ENCODE data around the gene GLCCI1.

The GLCCI1 gene

GRCh38 chr7:7944619-7945282 is 23.8 kb upstream of the GLCCI1 start:
- H3K4me1 Mint-ChIP-seq (ENCODE audit: low read depth) = peaks cover 24% of the 10 kb centered on the region
- H3K36me3 Mint-ChIP-seq (ENCODE audit: low read depth) = no peaks in the 10 kb centered on the region
- peak overlapping the region; percentile 47 for H3K27ac Mint-ChIP-seq
- no peaks in the 10 kb centered on the region for H3K9me3 Mint-ChIP-seq
- peak; percentile 60 for DNase-seq
- H3K27me3 Mint-ChIP-seq = no peaks in the 10 kb centered on the region
- H3K4me3 Mint-ChIP-seq = peak overlapping the region; percentile 49

GRCh38 chr7:7946486-7946885 is 22.1 kb upstream of the GLCCI1 start:
- H3K27ac Mint-ChIP-seq = no peak overlapping the region
- peaks cover 24% of the 10 kb centered on the region for H3K4me1 Mint-ChIP-seq (ENCODE audit: low read depth)
- H3K36me3 Mint-ChIP-seq (ENCODE audit: low read depth) = no peaks in the 10 kb centered on the region
- no peak for DNase-seq
- no peaks in the 10 kb centered on the region for H3K27me3 Mint-ChIP-seq
- H3K9me3 Mint-ChIP-seq = peaks cover 3% of the 10 kb centered on the region
- H3K4me3 Mint-ChIP-seq = no peak overlapping the region

DNA sequence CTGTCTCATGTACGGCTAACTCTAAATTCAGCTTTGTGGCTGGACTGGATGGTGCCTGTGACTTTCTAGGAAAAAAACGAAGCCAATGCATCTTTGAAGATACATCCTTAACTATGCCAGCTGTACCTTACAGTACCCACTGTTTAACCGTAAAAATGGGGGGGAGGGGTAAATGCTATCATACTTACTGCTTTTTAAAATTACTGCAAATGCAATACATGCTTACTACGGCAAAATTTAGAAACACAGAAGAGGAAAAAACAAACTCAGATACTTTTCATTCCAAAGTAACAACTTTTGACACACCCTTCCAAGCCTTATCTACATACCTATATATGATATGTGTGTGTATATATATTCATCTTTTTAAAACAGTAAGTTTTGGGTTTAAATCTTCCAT is 20.4 kb upstream of the GLCCI1 start:
- H3K27me3 Mint-ChIP-seq = no peaks in the 10 kb centered on the region
- peaks cover 3% of the 10 kb centered on the region for H3K9me3 Mint-ChIP-seq
- H3K36me3 Mint-ChIP-seq (ENCODE audit: low read depth) = no peaks in the 10 kb centered on the region
- H3K4me3 Mint-ChIP-seq = no peak overlapping the region
- no peak overlapping the region for H3K27ac Mint-ChIP-seq
- H3K4me1 Mint-ChIP-seq (ENCODE audit: low read depth) = peaks cover 21% of the 10 kb centered on the region
- no peak for DNase-seq

DNA sequence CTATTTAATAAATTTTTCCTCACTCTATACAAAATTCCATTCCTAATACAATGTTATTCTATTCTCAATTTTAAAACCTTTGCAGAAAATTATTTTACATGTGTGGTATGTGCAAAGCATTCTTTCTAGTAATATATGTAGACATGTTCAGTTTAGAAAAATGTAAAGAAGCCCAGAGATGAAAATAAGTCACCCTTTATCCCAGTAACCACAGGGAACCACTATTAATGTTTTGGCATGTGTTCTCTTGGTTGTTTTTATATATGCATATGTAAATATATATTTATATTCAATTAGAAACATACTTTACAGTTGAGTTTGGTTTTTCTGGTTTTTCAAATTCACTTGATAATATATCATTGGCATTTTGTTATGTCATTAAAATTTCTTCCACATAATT is 14.8 kb upstream of the GLCCI1 start:
- no peak for DNase-seq
- Mint-ChIP-seq H3K4me1 (ENCODE audit: low read depth) (no peaks in the 10 kb centered on the region), H3K27me3 (no peaks in the 10 kb centered on the region), H3K4me3 (no peak overlapping the region), H3K9me3 (peaks cover 3% of the 10 kb centered on the region), H3K27ac (no peak overlapping the region), H3K36me3 (ENCODE audit: low read depth) (no peaks in the 10 kb centered on the region)

- Mint-ChIP-seq H3K27me3 (no peaks in the 10 kb centered on the region), H3K36me3 (ENCODE audit: low read depth) (no peaks in the 10 kb centered on the region)
- no peak for DNase-seq
Observed at GRCh38 chr7:7956531-7957128, 12.0 kb upstream of the GLCCI1 start.

DNA sequence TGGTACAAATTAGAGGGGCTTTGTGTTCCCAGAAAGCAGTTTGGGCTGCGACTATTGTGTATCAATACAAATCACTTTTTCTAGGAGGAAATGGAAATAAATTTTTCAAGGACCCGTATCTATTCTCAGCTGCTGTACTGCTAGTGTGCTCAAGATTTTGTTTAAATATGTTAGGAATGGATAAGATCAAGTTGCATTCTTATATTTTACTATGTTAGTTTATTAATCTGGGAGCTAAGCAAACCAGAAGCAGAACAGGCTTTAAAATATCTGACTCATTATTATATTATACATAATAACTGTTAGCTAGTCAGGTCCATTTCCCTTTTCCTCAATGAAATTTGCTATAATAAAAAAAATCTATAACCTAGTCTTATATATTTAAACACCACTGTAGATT is 11.1 kb upstream of the GLCCI1 start:
- H3K4me3 Mint-ChIP-seq = no peak overlapping the region
- DNase-seq = no peak
- no peaks in the 10 kb centered on the region for H3K27me3 Mint-ChIP-seq
- no peaks in the 10 kb centered on the region for H3K36me3 Mint-ChIP-seq (ENCODE audit: low read depth)
- no peaks in the 10 kb centered on the region for H3K4me1 Mint-ChIP-seq (ENCODE audit: low read depth)
- H3K9me3 Mint-ChIP-seq = no peaks in the 10 kb centered on the region
- H3K27ac Mint-ChIP-seq = no peak overlapping the region

More at GRCh38 chr7:7956531-7957128, 12.0 kb upstream of the GLCCI1 start:
- Mint-ChIP-seq H3K4me1 (ENCODE audit: low read depth) (no peaks in the 10 kb centered on the region), H3K4me3 (no peak overlapping the region), H3K9me3 (no peaks in the 10 kb centered on the region), H3K27ac (no peak overlapping the region)

DNA sequence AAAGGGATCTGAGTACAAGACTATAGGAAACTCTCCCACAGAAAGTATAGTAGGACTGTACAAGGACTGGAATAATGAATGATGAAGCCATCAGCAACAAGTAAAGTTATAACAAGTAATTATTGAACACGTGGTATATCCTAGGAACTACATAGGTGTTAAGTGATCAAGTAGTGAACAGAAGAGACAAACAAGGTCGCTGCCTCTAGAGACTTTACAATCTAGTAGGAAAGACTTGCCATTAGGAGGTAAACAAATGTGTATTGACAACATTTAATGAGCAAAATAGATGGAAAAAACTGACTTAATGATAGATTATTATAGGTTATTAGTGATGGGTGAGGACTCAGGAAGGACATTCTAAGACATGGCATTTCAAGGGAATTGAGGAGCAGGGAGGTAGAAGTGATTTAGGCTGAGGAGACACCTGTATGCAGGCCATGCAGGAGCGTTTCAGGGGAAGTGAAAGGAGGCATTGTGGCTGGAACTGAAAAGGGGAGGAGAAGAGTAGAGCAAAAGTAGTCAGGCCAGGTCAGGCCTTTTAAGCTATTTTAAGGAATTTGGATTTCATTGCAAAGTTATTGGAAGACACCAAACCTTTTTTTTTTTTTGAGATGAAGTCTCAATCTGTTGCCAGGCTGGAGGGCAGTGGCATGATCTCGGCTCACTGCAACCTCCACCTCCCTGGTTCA is 8.5 kb upstream of the GLCCI1 start:
- DNase-seq = no peak
- Mint-ChIP-seq H3K4me1 (ENCODE audit: low read depth) (peaks cover 3% of the 10 kb centered on the region), H3K4me3 (no peak overlapping the region), H3K27ac (no peak overlapping the region), H3K9me3 (no peaks in the 10 kb centered on the region), H3K27me3 (no peaks in the 10 kb centered on the region), H3K36me3 (ENCODE audit: low read depth) (no peaks in the 10 kb centered on the region)

DNA sequence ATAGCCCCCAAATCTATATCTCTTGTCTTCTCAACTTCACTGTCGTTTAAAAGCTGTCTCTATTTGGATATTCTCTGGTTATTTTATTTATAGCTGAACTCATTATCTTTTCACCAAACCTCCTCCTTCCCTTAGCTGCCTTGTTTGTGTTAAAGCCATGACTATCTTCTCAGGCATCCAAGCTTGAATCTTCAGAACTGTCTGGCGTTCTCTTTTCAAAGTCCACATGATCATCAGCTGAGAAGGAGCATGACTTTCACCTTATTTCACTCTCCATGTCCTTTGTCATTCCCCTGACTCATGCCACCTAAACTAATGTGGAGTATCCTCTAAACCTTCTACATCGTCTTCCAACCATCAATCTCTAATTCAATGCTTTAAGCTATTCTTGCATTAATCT is 5.7 kb upstream of the GLCCI1 start:
- Mint-ChIP-seq H3K4me1 (ENCODE audit: low read depth) (peaks cover 18% of the 10 kb centered on the region), H3K36me3 (ENCODE audit: low read depth) (no peaks in the 10 kb centered on the region), H3K9me3 (no peaks in the 10 kb centered on the region), H3K4me3 (no peak overlapping the region), H3K27ac (no peak overlapping the region), H3K27me3 (no peaks in the 10 kb centered on the region)
- no peak for DNase-seq

DNA sequence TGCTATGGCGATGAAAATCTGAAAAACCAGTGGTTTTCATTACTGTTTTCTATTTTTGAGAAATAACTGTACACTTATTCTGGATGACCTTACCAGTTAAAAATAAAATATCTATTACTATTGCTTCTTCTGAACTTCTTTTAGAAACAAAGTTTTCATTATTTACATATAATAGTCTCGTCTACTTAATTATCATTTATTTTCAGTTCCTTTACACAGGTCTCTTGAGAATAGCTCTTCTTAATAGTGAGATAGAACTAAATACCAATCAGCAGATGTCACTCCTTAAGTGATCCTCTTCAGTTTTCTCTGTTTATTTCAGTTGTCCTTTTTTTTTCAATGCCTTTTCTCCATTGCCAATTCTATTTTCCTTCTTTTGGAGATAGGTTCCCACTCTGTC is 4.3 kb upstream of the GLCCI1 start:
- H3K36me3 Mint-ChIP-seq (ENCODE audit: low read depth) = peaks cover 3% of the 10 kb centered on the region
- no peaks in the 10 kb centered on the region for H3K9me3 Mint-ChIP-seq
- no peaks in the 10 kb centered on the region for H3K27me3 Mint-ChIP-seq
- H3K27ac Mint-ChIP-seq = no peak overlapping the region
- peaks cover 23% of the 10 kb centered on the region for H3K4me1 Mint-ChIP-seq (ENCODE audit: low read depth)
- H3K4me3 Mint-ChIP-seq = no peak overlapping the region
- DNase-seq = no peak

DNA sequence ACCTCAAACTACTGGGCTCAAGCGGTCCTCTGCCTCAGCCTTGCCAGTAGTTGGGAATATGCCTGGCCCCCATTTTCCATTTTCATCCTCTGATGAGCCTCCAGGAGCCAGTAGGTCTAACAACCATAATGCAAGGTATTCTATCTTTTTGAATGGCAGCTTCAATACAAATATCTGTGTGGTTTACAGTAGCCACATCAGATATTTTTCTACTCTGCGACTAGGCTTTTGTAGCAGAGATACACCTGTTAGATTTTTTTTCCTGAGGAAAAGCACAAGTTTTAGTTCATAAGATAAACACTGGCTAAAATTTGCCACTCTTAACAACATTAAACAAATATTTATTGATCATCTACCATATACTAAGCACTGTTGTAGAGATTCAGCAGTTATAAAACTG is 3.9 kb upstream of the GLCCI1 start:
- H3K27me3 Mint-ChIP-seq = no peaks in the 10 kb centered on the region
- H3K9me3 Mint-ChIP-seq = no peaks in the 10 kb centered on the region
- no peak for DNase-seq
- H3K4me1 Mint-ChIP-seq (ENCODE audit: low read depth) = peaks cover 23% of the 10 kb centered on the region
- no peak overlapping the region for H3K27ac Mint-ChIP-seq
- H3K4me3 Mint-ChIP-seq = no peak overlapping the region
- peaks cover 3% of the 10 kb centered on the region for H3K36me3 Mint-ChIP-seq (ENCODE audit: low read depth)

- no peak for DNase-seq
Observed at GRCh38 chr7:7965301-7965700, 3.3 kb upstream of the GLCCI1 start.

GRCh38 chr7:7966141-7966734 is 2.4 kb upstream of the GLCCI1 start:
- DNase-seq = no peak
- Mint-ChIP-seq H3K4me1 (ENCODE audit: low read depth) (peaks cover 23% of the 10 kb centered on the region), H3K4me3 (no peak overlapping the region), H3K27ac (no peak overlapping the region), H3K9me3 (no peaks in the 10 kb centered on the region), H3K27me3 (no peaks in the 10 kb centered on the region), H3K36me3 (ENCODE audit: low read depth) (peaks cover 3% of the 10 kb centered on the region)

More at GRCh38 chr7:7965301-7965700, 3.3 kb upstream of the GLCCI1 start:
- no peaks in the 10 kb centered on the region for H3K27me3 Mint-ChIP-seq
- H3K27ac Mint-ChIP-seq = no peak overlapping the region
- no peak overlapping the region for H3K4me3 Mint-ChIP-seq
- no peaks in the 10 kb centered on the region for H3K9me3 Mint-ChIP-seq
- H3K36me3 Mint-ChIP-seq (ENCODE audit: low read depth) = peaks cover 3% of the 10 kb centered on the region
- peaks cover 23% of the 10 kb centered on the region for H3K4me1 Mint-ChIP-seq (ENCODE audit: low read depth)

- H3K4me1 Mint-ChIP-seq (ENCODE audit: low read depth) = peaks cover 26% of the 10 kb centered on the region
- peak overlapping the region; percentile 94 for H3K27ac Mint-ChIP-seq
- peak overlapping the region; percentile 86 for H3K4me3 Mint-ChIP-seq
- H3K9me3 Mint-ChIP-seq = no peaks in the 10 kb centered on the region
- DNase-seq = no peak
- no peaks in the 10 kb centered on the region for H3K27me3 Mint-ChIP-seq
- H3K36me3 Mint-ChIP-seq (ENCODE audit: low read depth) = peaks cover 3% of the 10 kb centered on the region
Observed at GRCh38 chr7:7967886-7968543, 581 bp upstream of the GLCCI1 start.

- H3K4me1 Mint-ChIP-seq (ENCODE audit: low read depth) = peaks cover 33% of the 10 kb centered on the region
- H3K27ac Mint-ChIP-seq = peak overlapping the region; percentile 63
- H3K4me3 Mint-ChIP-seq = peak overlapping the region; percentile 86
- peaks cover 3% of the 10 kb centered on the region for H3K36me3 Mint-ChIP-seq (ENCODE audit: low read depth)
- H3K27me3 Mint-ChIP-seq = no peaks in the 10 kb centered on the region
- H3K9me3 Mint-ChIP-seq = no peaks in the 10 kb centered on the region
- DNase-seq = peak; percentile 73
Observed at GRCh38 chr7:7969306-7970236, 975 bp downstream of the GLCCI1 start.

Data from activated T-cell treated with anti-CD3 and anti-CD28 coated beads, Interleukin-2, amount 50 U/mL, for 24 hours (primary cell).